ENCODE measurements around the gene POLR1C. TPM values are rescaled to one million over a fixed set of nuclear protein-coding genes. Genes with fewer than 3 reads are reported as not detected.
"Not testable (repeated sequence)": the region's sequence is repeated elsewhere in the genome, so short reads cannot be mapped to it uniquely, and the experiment has no call there.

Gene POLR1C
- total and polyA plus RNA-seq, 5 donors: 13.9 to 24.8 (median 14.2) TPM

GRCh38 chr6:43493833-43494232, 23.1 kb upstream of the POLR1C start:
- Histone ChIP-seq H3K27me3 (ENCODE audit: control insufficient read depth, insufficient read depth) (no peaks in the 10 kb centered on the region), H3K9me3 (ENCODE audit: control insufficient read depth, low read length) (no peaks in the 10 kb centered on the region), H3K4me1 (ENCODE audit: control insufficient read depth, insufficient read depth, low read length) (peaks cover 22% of the 10 kb centered on the region), H3K27ac (ENCODE audit: low read length) (no peak overlapping the region), H3K4me3 (ENCODE audit: low read length) (no peak overlapping the region)
- ATAC-seq (no peak), DNase-seq (no peak)
- WGBS: 89% methylated on average over 7 of the region's 7 CpGs
- intact Hi-C loops (cut with DNase I): no loop called here

GRCh38 chr6:43494321-43494720, 22.6 kb upstream of the POLR1C start:
- 91% methylated on average over 6 of the region's 6 CpGs for WGBS
- ATAC-seq: no peak
- intact Hi-C loops (cut with DNase I): no loop called here
- Histone ChIP-seq H3K9me3 (ENCODE audit: control insufficient read depth, low read length) (no peaks in the 10 kb centered on the region), H3K27ac (ENCODE audit: low read length) (no peak overlapping the region), H3K4me1 (ENCODE audit: control insufficient read depth, insufficient read depth, low read length) (peaks cover 23% of the 10 kb centered on the region), H3K4me3 (ENCODE audit: low read length) (no peak overlapping the region), H3K27me3 (ENCODE audit: control insufficient read depth, insufficient read depth) (no peaks in the 10 kb centered on the region)
- DNase-seq: no peak

GRCh38 chr6:43494766-43495165, 22.1 kb upstream of the POLR1C start:
- WGBS: 96% methylated on average over 4 of the region's 4 CpGs

GRCh38 chr6:43495409-43495941, 21.4 kb upstream of the POLR1C start:
- Histone ChIP-seq H3K27ac (ENCODE audit: low read length) (no peak overlapping the region), H3K4me1 (ENCODE audit: control insufficient read depth, insufficient read depth, low read length) (peaks cover 18% of the 10 kb centered on the region), H3K4me3 (ENCODE audit: low read length) (no peak overlapping the region), H3K27me3 (ENCODE audit: control insufficient read depth, insufficient read depth) (no peaks in the 10 kb centered on the region), H3K9me3 (ENCODE audit: control insufficient read depth, low read length) (no peaks in the 10 kb centered on the region)
- DNase-seq: no peak
- WGBS: 79% methylated on average over 4 of the region's 4 CpGs
- intact Hi-C loops (cut with DNase I): loop anchor here in 1 of 4 donors (5.0 kb wide), 1 partner anchor 43 kb away; no protein-coding TSS in a partner anchor
- no peak for ATAC-seq

More at GRCh38 chr6:43494766-43495165, 22.1 kb upstream of the POLR1C start:
- intact Hi-C loops (cut with DNase I): loop anchor here in 1 of 4 donors (5.0 kb wide), 1 partner anchor 42 kb away; no protein-coding TSS in a partner anchor
- Histone ChIP-seq H3K4me3 (ENCODE audit: low read length) (no peak overlapping the region), H3K4me1 (ENCODE audit: control insufficient read depth, insufficient read depth, low read length) (peaks cover 19% of the 10 kb centered on the region), H3K27ac (ENCODE audit: low read length) (no peak overlapping the region), H3K27me3 (ENCODE audit: control insufficient read depth, insufficient read depth) (no peaks in the 10 kb centered on the region), H3K9me3 (ENCODE audit: control insufficient read depth, low read length) (no peaks in the 10 kb centered on the region)
- ATAC-seq: no peak
- DNase-seq: no peak

GRCh38 chr6:43496370-43497128, 20.3 kb upstream of the POLR1C start:
- peaks cover 20% of the 10 kb centered on the region for H3K4me1 ChIP-seq (ENCODE audit: control insufficient read depth, insufficient read depth, low read length)
- H3K4me3 ChIP-seq (ENCODE audit: low read length): no peak overlapping the region
- WGBS: 49% methylated on average over 18 of the region's 18 CpGs
- intact Hi-C loops (cut with DNase I): loop anchor here in 1 of 4 donors (5.0 kb wide), 1 partner anchor 44 kb away; no protein-coding TSS in a partner anchor
- peak in 1 of 2 donors; percentile 7 for ATAC-seq
- H3K27ac ChIP-seq (ENCODE audit: low read length): no peak overlapping the region
- H3K27me3 ChIP-seq (ENCODE audit: control insufficient read depth, insufficient read depth): no peaks in the 10 kb centered on the region
- peak in 2 of 3 donors; percentile 71 to 73 for DNase-seq
- H3K9me3 ChIP-seq (ENCODE audit: control insufficient read depth, low read length): no peaks in the 10 kb centered on the region

- intact Hi-C loops (cut with DNase I): loop anchor here in 1 of 4 donors (5.0 kb wide), 1 partner anchor 45 kb away; no protein-coding TSS in a partner anchor
- no peak overlapping the region for H3K27ac ChIP-seq (ENCODE audit: low read length)
- no peaks in the 10 kb centered on the region for H3K27me3 ChIP-seq (ENCODE audit: control insufficient read depth, insufficient read depth)
- no peaks in the 10 kb centered on the region for H3K9me3 ChIP-seq (ENCODE audit: control insufficient read depth, low read length)
- DNase-seq: no peak
- H3K4me1 ChIP-seq (ENCODE audit: control insufficient read depth, insufficient read depth, low read length): peaks cover 16% of the 10 kb centered on the region
- ATAC-seq: no peak
- WGBS: 79% methylated on average over 6 of the region's 6 CpGs
- H3K4me3 ChIP-seq (ENCODE audit: low read length): no peak overlapping the region
These were observed 19.8 kb upstream of the POLR1C start for GRCh38 chr6:43497129-43497396.

GRCh38 chr6:43497689-43498088, 19.2 kb upstream of the POLR1C start:
- WGBS: 81% methylated on average over 12 of the region's 12 CpGs
- intact Hi-C loops (cut with DNase I): loop anchor here in 1 of 4 donors (5.0 kb wide), 1 partner anchor 45 kb away; no protein-coding TSS in a partner anchor

GRCh38 chr6:43498291-43498690, 18.6 kb upstream of the POLR1C start:
- H3K9me3 ChIP-seq (ENCODE audit: control insufficient read depth, low read length); H3K27me3 ChIP-seq (ENCODE audit: control insufficient read depth, insufficient read depth); ATAC-seq; DNase-seq; H3K27ac ChIP-seq (ENCODE audit: low read length); H3K4me3 ChIP-seq (ENCODE audit: low read length): not testable (repeated sequence)
- peaks cover 11% of the 10 kb centered on the region for H3K4me1 ChIP-seq (ENCODE audit: control insufficient read depth, insufficient read depth, low read length)
- WGBS: 94% methylated on average over 5 of the region's 5 CpGs
- intact Hi-C loops (cut with DNase I): loop anchor here in 1 of 4 donors (5.0 kb wide), 1 partner anchor 46 kb away; no protein-coding TSS in a partner anchor

More at GRCh38 chr6:43497689-43498088, 19.2 kb upstream of the POLR1C start:
- Histone ChIP-seq H3K4me3 (ENCODE audit: low read length) (no peak overlapping the region), H3K27me3 (ENCODE audit: control insufficient read depth, insufficient read depth) (no peaks in the 10 kb centered on the region), H3K27ac (ENCODE audit: low read length) (no peak overlapping the region), H3K4me1 (ENCODE audit: control insufficient read depth, insufficient read depth, low read length) (peaks cover 11% of the 10 kb centered on the region), H3K9me3 (ENCODE audit: control insufficient read depth, low read length) (no peaks in the 10 kb centered on the region)
- DNase-seq (no peak), ATAC-seq (no peak)

- no peaks in the 10 kb centered on the region for H3K9me3 ChIP-seq (ENCODE audit: control insufficient read depth, low read length)
- WGBS: 67% methylated on average over 12 of the region's 12 CpGs
- intact Hi-C loops (cut with DNase I): loop anchor here in 1 of 4 donors (5.0 kb wide), 1 partner anchor 47 kb away; no protein-coding TSS in a partner anchor
- peak overlapping the region; percentile 21 for H3K27ac ChIP-seq (ENCODE audit: low read length)
- ATAC-seq (peak; percentile 71 to 85), DNase-seq (peak in 2 of 3 donors; percentile 53 to 55)
- H3K4me1 ChIP-seq (ENCODE audit: control insufficient read depth, insufficient read depth, low read length): peaks cover 11% of the 10 kb centered on the region
- no peak overlapping the region for H3K4me3 ChIP-seq (ENCODE audit: low read length)
- H3K27me3 ChIP-seq (ENCODE audit: control insufficient read depth, insufficient read depth): no peaks in the 10 kb centered on the region
These were observed 17.7 kb upstream of the POLR1C start for GRCh38 chr6:43499028-43499815.

GRCh38 chr6:43500921-43501320, 16.0 kb upstream of the POLR1C start:
- WGBS: 98% methylated on average over 3 of the region's 3 CpGs
- intact Hi-C loops (cut with DNase I): loop anchor here in 2 of 4 donors (5.0 to 10.0 kb wide), 4 partner anchors 44 to 236 kb away; partner anchors contain the start of gene DLK2 (in 1 of the 2)
- H3K9me3 ChIP-seq (ENCODE audit: control insufficient read depth, low read length): no peaks in the 10 kb centered on the region
- no peak overlapping the region for H3K4me3 ChIP-seq (ENCODE audit: low read length)
- H3K27ac ChIP-seq (ENCODE audit: low read length): no peak overlapping the region
- peaks cover 7% of the 10 kb centered on the region for H3K4me1 ChIP-seq (ENCODE audit: control insufficient read depth, insufficient read depth, low read length)
- no peak for ATAC-seq
- DNase-seq: no peak
- H3K27me3 ChIP-seq (ENCODE audit: control insufficient read depth, insufficient read depth): no peaks in the 10 kb centered on the region
